GM18498 (cell line): ENCODE results near the gene GUCA2A.

Source experiments
- ATAC-seq: cut with Tn5 transposase; IDR thresholded peaks from one replicate; pipeline ENCODE4 v1.9.1; 2021; ENCODE audit warnings: mild to moderate bottlenecking, moderate library complexity; ENCODE audit not compliant: unreplicated experiment

The GUCA2A gene

GRCh38 chr1:42155362-42155761 is 9.2 kb downstream of the GUCA2A start:
- ATAC-seq: no peak

- no peak for ATAC-seq
Observed at GRCh38 chr1:42154685-42155084, 9.9 kb downstream of the GUCA2A start.

DNA sequence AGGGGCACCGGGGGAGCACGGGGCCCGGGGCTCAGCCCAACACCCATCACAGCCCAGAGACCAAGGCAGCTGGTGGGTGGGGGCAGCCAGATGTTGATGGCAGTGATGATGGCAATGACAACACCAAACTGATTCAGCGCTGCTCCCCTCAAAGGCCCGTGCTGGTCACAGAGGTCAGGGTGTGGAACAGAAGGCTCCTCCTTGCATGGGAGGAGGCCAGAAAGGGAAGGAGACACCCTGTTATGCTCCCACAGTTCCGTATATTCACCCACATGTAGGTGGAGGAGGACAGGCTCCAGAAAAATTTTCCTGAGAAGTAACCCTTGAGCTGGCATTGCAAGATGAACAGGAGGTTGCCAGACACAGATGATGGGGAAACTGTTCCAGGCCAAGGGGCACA is 10.9 kb downstream of the GUCA2A start:
- no peak for ATAC-seq

GRCh38 chr1:42152907-42153600 is 11.5 kb downstream of the GUCA2A start, which contains the start of gene GUCA2B:
TSS of gene GUCA2B (plus strand) at chr1:42153410. CDS start at chr1:42153451, 41 bp downstream.
- ATAC-seq: no peak

DNA sequence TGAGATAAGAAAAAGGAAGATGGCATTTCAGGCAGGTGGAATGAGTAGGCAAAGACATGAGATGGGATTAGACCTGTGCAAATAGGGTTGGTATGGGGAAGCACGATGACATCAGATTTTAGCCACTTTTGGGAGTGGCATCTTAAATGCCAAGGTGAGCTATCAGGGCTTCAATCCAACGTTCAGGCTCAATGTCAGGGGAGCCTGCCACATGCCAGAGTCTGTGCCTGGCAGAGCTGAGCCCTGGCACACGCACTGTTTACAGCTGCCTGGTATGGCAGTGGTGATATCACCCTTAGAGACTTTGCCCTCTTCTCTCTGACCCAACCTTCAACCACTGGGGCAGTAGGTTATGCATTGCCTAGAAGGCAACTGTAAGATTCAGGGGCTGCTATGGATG is 12.4 kb downstream of the GUCA2A start:
- ATAC-seq: no peak

DNA sequence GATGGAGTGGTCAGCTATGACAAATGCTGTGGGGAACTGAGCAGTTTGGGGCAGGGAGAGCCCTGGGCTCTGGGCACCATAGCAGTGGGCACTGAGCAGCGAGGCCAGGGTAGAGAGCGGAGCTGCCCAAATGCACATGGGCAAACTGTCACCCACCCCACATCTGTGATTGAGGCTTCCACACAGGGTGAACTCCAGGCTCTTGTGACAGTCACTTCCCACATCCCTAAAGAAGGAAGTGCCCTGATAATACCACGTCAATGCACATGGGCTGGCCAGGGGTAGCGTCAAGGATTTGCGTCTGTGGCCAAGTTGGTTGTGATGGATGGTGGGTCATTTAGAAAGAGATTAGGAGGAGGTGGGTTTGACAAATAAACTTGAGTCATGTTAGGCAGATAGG is 13.9 kb downstream of the GUCA2A start:
- no peak for ATAC-seq

DNA sequence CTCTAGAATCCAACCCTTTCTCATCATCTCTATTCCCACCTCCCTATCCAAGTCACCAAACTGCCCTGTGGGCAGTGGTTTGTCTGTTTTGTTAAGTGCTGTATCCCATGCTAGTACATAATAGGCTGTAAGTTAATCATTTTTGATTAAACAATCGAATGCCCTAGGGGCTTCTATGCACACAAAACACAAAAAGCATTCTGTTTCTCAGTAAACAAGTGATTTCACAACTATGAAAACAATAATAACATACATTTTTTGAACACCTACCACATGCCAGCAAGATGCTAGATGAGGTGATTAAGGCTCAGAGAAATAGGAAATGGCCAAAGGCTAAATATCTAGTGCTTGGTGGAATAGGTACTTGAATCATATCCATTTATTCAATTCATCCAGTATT is 16.4 kb downstream of the GUCA2A start:
- no peak for ATAC-seq

DNA sequence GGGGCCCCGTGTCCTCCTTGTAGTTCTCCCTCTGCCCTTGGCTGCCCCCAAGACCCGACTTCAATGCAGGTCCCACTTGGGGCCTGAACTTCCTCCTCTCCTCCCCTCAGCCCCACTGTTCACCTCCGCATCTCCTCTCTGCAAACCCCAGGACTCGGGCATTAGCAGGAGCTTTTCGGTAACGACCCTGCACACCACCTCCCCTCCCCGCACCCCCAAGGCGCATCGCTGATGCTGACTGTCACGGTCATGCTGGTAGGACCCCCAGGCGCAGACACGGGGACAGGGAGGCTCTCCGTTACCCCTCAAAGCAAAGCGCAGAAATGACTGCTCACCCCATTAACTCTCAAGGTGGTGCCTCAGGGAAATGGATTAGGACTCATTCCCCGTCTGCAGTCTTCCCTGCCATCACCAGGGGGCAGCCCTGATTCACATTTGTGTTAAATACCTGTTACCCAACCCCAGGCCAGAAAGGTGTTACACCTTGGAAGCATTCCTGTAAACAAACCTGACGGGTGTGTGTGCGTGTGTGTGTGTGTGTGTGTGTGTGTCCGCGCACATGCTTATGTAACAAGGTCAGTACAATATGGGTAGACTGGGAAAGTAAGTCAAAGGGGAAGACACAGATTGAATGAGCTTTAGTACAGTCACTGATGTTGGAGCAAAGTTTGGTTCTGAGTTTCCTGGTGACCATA is 17.8 kb downstream of the GUCA2A start:
- ATAC-seq: no peak

- ATAC-seq: no peak
Observed at GRCh38 chr1:42145764-42146625, 18.6 kb downstream of the GUCA2A start.

DNA sequence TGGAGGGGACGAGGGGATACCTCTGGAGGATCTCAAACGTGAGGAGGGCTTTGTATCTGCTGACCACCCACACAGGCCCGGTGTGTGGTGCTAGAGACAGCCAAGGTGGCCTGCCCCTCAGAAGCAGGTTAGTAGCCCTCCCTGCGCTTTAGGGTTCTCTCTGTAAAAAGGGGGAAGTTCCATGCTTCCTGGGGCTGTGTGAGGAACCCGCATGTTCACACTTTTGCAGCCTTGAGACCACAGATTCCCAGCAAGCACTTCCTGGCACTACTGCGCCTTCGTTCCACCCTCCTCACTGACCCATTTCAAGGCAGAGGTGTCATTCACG is 19.2 kb downstream of the GUCA2A start:
- no peak for ATAC-seq

DNA sequence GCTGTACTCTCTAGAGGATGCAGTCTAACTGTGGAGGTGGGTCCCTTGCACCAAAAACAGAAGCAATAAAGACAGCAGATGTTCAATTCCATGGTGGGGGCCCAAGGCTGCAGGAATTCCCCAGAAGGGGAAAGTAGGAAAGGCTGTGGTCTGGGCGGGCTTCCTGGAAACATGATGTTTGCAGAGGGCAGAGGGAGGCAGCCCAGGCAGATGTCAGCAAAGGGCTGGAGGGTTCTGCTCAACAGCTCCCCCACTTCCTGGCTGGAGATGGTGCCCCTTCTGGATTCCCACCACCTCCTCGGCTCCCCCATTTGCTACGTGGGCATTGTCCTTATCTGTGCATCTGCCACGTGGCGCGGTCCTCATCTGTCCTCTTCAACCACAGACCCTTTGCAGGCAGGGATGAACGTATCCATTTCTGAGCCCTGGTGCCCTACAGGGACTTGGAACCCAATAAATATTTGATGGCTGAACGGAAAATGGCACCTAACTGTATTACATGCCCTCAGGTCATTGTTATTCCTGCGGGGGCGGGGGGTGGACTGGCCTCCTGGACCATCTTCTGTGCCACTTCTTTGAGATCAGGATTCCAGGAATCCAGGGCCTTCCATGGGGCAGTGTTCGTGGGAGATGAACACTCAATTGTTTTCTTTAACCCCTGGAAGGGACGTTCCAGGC is 19.7 kb downstream of the GUCA2A start:
- ATAC-seq: no peak

- no peak for ATAC-seq
Observed at GRCh38 chr1:42143896-42144710, 20.4 kb downstream of the GUCA2A start.

- ATAC-seq: no peak
Observed at GRCh38 chr1:42142894-42143675, 21.5 kb downstream of the GUCA2A start.

GRCh38 chr1:42141978-42142377 is 22.6 kb downstream of the GUCA2A start:
- ATAC-seq: no peak

- ATAC-seq: no peak
Observed at GRCh38 chr1:42140191-42140590, 24.4 kb downstream of the GUCA2A start.

DNA sequence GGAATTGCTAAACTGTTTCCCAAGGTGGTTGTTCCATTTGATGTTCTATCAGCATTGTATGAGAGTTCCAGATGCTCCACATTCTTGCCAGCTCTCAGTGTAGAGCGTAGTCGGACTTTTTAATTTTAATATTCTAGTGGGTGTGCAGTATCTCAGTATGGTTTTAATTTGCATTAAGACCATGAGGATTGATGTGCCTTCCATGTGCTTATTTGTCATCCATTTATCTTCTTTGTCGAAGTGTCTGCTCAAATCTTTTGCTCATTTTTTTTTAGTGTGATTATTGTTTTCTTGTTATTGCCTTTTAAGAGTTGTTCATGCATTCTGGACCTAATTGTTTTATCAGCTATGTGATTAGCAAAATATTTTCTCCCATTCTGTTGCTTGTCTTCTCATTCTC is 25.1 kb downstream of the GUCA2A start:
- ATAC-seq: no peak

DNA sequence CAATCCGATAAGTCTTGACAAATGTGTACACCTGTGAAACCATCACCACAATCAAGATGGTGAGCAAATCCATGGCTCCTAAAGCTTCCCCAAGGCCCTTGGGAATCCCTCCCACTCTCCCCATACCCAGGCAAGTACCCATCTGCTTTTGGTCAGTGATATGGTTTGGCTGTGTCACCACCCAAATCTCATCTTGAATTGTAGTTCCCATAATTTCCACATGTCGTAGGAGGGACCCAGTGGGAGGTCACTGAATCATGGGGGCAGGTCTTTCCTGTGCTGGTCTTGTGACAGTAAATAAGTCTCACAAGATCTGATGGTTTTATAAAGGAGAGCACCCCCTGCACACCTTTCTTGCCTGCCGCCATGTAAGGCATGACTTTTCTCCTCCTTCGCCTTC is 26.0 kb downstream of the GUCA2A start:
- ATAC-seq: no peak

DNA sequence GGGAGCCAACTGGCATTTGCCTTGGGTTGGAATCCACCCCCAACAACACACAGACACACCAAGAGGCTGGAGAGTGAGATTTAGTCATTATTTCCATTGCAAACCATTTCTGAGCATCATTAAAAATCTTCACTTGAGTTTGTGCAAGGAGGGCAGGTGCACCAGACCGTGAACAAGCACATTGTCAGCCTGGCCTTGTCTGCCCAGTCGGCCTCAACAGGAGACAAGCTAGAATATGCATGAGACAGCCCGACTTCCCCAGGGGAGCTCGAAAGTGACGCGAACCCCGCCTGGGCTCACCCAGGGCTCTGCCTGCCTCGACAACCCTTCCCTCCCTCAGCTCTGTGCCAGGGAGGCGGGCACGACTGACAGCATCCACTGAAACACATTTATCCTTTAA is 26.8 kb downstream of the GUCA2A start:
- ATAC-seq: no peak

- ATAC-seq: no peak
Observed at GRCh38 chr1:42136466-42136865, 28.1 kb downstream of the GUCA2A start.

DNA sequence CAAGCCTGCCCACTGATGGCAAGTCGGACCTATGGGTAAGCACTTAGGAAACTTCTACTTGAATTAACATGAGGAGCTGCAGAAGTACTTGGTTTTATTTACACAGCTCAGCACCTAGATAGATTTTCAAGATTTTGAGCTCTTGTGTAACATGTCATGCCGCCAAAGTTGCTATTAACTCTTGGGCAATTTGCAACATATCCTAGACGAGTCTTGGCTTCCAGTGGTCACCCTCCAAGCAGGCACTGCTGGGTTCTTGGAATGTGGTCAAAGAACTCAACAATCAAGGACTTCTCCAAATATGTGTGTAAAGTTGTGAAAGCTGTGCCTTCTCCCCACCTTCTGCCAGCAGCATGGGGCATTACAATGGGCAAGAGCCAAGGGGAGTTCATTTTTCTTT is 29.1 kb downstream of the GUCA2A start:
- ATAC-seq: no peak
